Measurements from ENCODE around the gene SUGCT.

Gene SUGCT

GRCh38 chr7:40804477-40805215 lies 669.8 kb downstream of the SUGCT start:
- Histone ChIP-seq H3K36me3 (ENCODE audit: control insufficient read depth in 1 of 2, insufficient read depth in 2 of 2, low read length in 2 of 2) (peaks cover 0 to 9% of the 10 kb centered on the region in 2 donors), H3K4me1 (ENCODE audit: control insufficient read depth in 1 of 2, insufficient read depth in 2 of 2, low read length in 2 of 2) (peaks cover 0 to 11% of the 10 kb centered on the region in 2 donors), H3K9me3 (ENCODE audit: control insufficient read depth in 1 of 2, low read length in 2 of 2) (no peaks in the 10 kb centered on the region), H3K27me3 (ENCODE audit: low read depth, low read length) (no peaks in the 10 kb centered on the region), H3K4me3 (ENCODE audit: low read depth in 1 of 2, low read length in 2 of 2) (no peak overlapping the region), H3K27ac (ENCODE audit: low read length) (no peak overlapping the region)

- Histone ChIP-seq H3K36me3 (ENCODE audit: control insufficient read depth in 1 of 2, insufficient read depth in 2 of 2, low read length in 2 of 2) (peaks cover 0 to 9% of the 10 kb centered on the region in 2 donors), H3K4me3 (ENCODE audit: low read depth in 1 of 2, low read length in 2 of 2) (no peak overlapping the region), H3K27me3 (ENCODE audit: low read depth, low read length) (no peaks in the 10 kb centered on the region), H3K4me1 (ENCODE audit: control insufficient read depth in 1 of 2, insufficient read depth in 2 of 2, low read length in 2 of 2) (peaks cover 0 to 11% of the 10 kb centered on the region in 2 donors), H3K27ac (ENCODE audit: low read length) (no peak overlapping the region), H3K9me3 (ENCODE audit: control insufficient read depth in 1 of 2, low read length in 2 of 2) (no peaks in the 10 kb centered on the region)
These were observed 670.6 kb downstream of the SUGCT start for GRCh38 chr7:40805361-40805760.

GRCh38 chr7:40808378-40808942 lies 673.7 kb downstream of the SUGCT start:
- Histone ChIP-seq H3K4me1 (ENCODE audit: control insufficient read depth in 1 of 2, insufficient read depth in 2 of 2, low read length in 2 of 2) (peaks cover 0 to 11% of the 10 kb centered on the region in 2 donors), H3K9me3 (ENCODE audit: control insufficient read depth in 1 of 2, low read length in 2 of 2) (peaks cover 0 to 8% of the 10 kb centered on the region in 2 donors), H3K36me3 (ENCODE audit: control insufficient read depth in 1 of 2, insufficient read depth in 2 of 2, low read length in 2 of 2) (peaks cover 0 to 9% of the 10 kb centered on the region in 2 donors), H3K27me3 (ENCODE audit: low read depth, low read length) (no peaks in the 10 kb centered on the region), H3K4me3 (ENCODE audit: low read depth in 1 of 2, low read length in 2 of 2) (no peak overlapping the region), H3K27ac (ENCODE audit: low read length) (no peak overlapping the region)

GRCh38 chr7:40810274-40810673 lies 675.5 kb downstream of the SUGCT start:
- H3K9me3 ChIP-seq (ENCODE audit: control insufficient read depth in 1 of 2, low read length in 2 of 2) = peaks cover 0 to 11% of the 10 kb centered on the region in 2 donors
- no peak overlapping the region for H3K27ac ChIP-seq (ENCODE audit: low read length)
- H3K36me3 ChIP-seq (ENCODE audit: control insufficient read depth in 1 of 2, insufficient read depth in 2 of 2, low read length in 2 of 2) = peaks cover 0 to 9% of the 10 kb centered on the region in 2 donors
- no peak overlapping the region for H3K4me3 ChIP-seq (ENCODE audit: low read depth in 1 of 2, low read length in 2 of 2)
- no peaks in the 10 kb centered on the region for H3K27me3 ChIP-seq (ENCODE audit: low read depth, low read length)
- H3K4me1 ChIP-seq (ENCODE audit: control insufficient read depth in 1 of 2, insufficient read depth in 2 of 2, low read length in 2 of 2) = peaks cover 0 to 5% of the 10 kb centered on the region in 2 donors

- Histone ChIP-seq H3K36me3 (ENCODE audit: control insufficient read depth in 1 of 2, insufficient read depth in 2 of 2, low read length in 2 of 2) (peaks cover 0 to 9% of the 10 kb centered on the region in 2 donors), H3K27ac (ENCODE audit: low read length) (no peak overlapping the region), H3K9me3 (ENCODE audit: control insufficient read depth in 1 of 2, low read length in 2 of 2) (peaks cover 0 to 11% of the 10 kb centered on the region in 2 donors), H3K4me1 (ENCODE audit: control insufficient read depth in 1 of 2, insufficient read depth in 2 of 2, low read length in 2 of 2) (no peaks in the 10 kb centered on the region), H3K27me3 (ENCODE audit: low read depth, low read length) (no peaks in the 10 kb centered on the region), H3K4me3 (ENCODE audit: low read depth in 1 of 2, low read length in 2 of 2) (no peak overlapping the region)
These were observed 676.9 kb downstream of the SUGCT start for GRCh38 chr7:40811666-40812065.

- H3K27ac ChIP-seq (ENCODE audit: low read length) = no peak overlapping the region
- no peaks in the 10 kb centered on the region for H3K27me3 ChIP-seq (ENCODE audit: low read depth, low read length)
- H3K4me3 ChIP-seq (ENCODE audit: low read depth in 1 of 2, low read length in 2 of 2) = no peak overlapping the region
- H3K9me3 ChIP-seq (ENCODE audit: control insufficient read depth in 1 of 2, low read length in 2 of 2) = peaks cover 0 to 13% of the 10 kb centered on the region in 2 donors
- no peaks in the 10 kb centered on the region for H3K36me3 ChIP-seq (ENCODE audit: control insufficient read depth in 1 of 2, insufficient read depth in 2 of 2, low read length in 2 of 2)
- no peaks in the 10 kb centered on the region for H3K4me1 ChIP-seq (ENCODE audit: control insufficient read depth in 1 of 2, insufficient read depth in 2 of 2, low read length in 2 of 2)
These were observed 680.2 kb downstream of the SUGCT start for GRCh38 chr7:40815022-40815421.

GRCh38 chr7:40815512-40815911 lies 680.7 kb downstream of the SUGCT start:
- H3K4me1 ChIP-seq (ENCODE audit: control insufficient read depth in 1 of 2, insufficient read depth in 2 of 2, low read length in 2 of 2) = no peaks in the 10 kb centered on the region
- H3K27me3 ChIP-seq (ENCODE audit: low read depth, low read length) = no peaks in the 10 kb centered on the region
- H3K27ac ChIP-seq (ENCODE audit: low read length) = no peak overlapping the region
- H3K9me3 ChIP-seq (ENCODE audit: control insufficient read depth in 1 of 2, low read length in 2 of 2) = peaks cover 0 to 13% of the 10 kb centered on the region in 2 donors
- H3K36me3 ChIP-seq (ENCODE audit: control insufficient read depth in 1 of 2, insufficient read depth in 2 of 2, low read length in 2 of 2) = no peaks in the 10 kb centered on the region
- no peak overlapping the region for H3K4me3 ChIP-seq (ENCODE audit: low read depth in 1 of 2, low read length in 2 of 2)

- Histone ChIP-seq H3K4me3 (ENCODE audit: low read depth in 1 of 2, low read length in 2 of 2) (no peak overlapping the region), H3K27ac (ENCODE audit: low read length) (no peak overlapping the region), H3K9me3 (ENCODE audit: control insufficient read depth in 1 of 2, low read length in 2 of 2) (peaks cover 0 to 2% of the 10 kb centered on the region in 2 donors), H3K36me3 (ENCODE audit: control insufficient read depth in 1 of 2, insufficient read depth in 2 of 2, low read length in 2 of 2) (no peaks in the 10 kb centered on the region), H3K27me3 (ENCODE audit: low read depth, low read length) (no peaks in the 10 kb centered on the region), H3K4me1 (ENCODE audit: control insufficient read depth in 1 of 2, insufficient read depth in 2 of 2, low read length in 2 of 2) (peaks cover 0 to 13% of the 10 kb centered on the region in 2 donors)
These were observed 688.1 kb downstream of the SUGCT start for GRCh38 chr7:40822861-40823260.

GRCh38 chr7:40824461-40824860 lies 689.7 kb downstream of the SUGCT start:
- Histone ChIP-seq H3K27me3 (ENCODE audit: low read depth, low read length) (no peaks in the 10 kb centered on the region), H3K4me1 (ENCODE audit: control insufficient read depth in 1 of 2, insufficient read depth in 2 of 2, low read length in 2 of 2) (peaks cover 0 to 16% of the 10 kb centered on the region in 2 donors), H3K4me3 (ENCODE audit: low read depth in 1 of 2, low read length in 2 of 2) (no peak overlapping the region), H3K27ac (ENCODE audit: low read length) (no peak overlapping the region), H3K9me3 (ENCODE audit: control insufficient read depth in 1 of 2, low read length in 2 of 2) (no peaks in the 10 kb centered on the region), H3K36me3 (ENCODE audit: control insufficient read depth in 1 of 2, insufficient read depth in 2 of 2, low read length in 2 of 2) (no peaks in the 10 kb centered on the region)

GRCh38 chr7:40826411-40827221 lies 691.8 kb downstream of the SUGCT start:
- Histone ChIP-seq H3K9me3 (ENCODE audit: control insufficient read depth in 1 of 2, low read length in 2 of 2) (no peaks in the 10 kb centered on the region), H3K36me3 (ENCODE audit: control insufficient read depth in 1 of 2, insufficient read depth in 2 of 2, low read length in 2 of 2) (no peaks in the 10 kb centered on the region), H3K4me3 (ENCODE audit: low read depth in 1 of 2, low read length in 2 of 2) (no peak overlapping the region), H3K4me1 (ENCODE audit: control insufficient read depth in 1 of 2, insufficient read depth in 2 of 2, low read length in 2 of 2) (peaks cover 0 to 16% of the 10 kb centered on the region in 2 donors), H3K27me3 (ENCODE audit: low read depth, low read length) (no peaks in the 10 kb centered on the region), H3K27ac (ENCODE audit: low read length) (peak overlapping the region; percentile 74)

All from muscle layer of duodenum (tissue), 2 donors.